ENCODE results near the gene CCNB1.

DNA sequence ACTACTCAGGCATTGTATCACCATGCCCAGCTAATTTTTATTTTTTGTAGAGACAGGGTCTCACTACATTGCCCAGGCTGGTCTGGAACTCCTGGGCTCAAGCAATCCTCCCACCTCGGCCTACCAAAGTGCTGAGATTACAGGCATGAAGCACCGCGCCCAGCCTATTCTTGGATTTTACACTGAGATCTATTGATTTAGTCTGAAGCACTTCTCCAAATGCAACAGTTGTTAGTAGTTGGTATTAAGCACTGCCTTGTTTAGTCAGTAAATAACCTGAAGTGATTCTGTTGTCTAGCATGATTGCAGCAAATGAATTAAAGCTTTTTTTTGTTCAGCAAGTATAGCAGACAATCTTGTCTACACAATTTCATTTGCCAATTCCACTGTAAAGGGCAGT is 8.9 kb upstream of the CCNB1 start:
- TF ChIP-seq, protein P1, sequence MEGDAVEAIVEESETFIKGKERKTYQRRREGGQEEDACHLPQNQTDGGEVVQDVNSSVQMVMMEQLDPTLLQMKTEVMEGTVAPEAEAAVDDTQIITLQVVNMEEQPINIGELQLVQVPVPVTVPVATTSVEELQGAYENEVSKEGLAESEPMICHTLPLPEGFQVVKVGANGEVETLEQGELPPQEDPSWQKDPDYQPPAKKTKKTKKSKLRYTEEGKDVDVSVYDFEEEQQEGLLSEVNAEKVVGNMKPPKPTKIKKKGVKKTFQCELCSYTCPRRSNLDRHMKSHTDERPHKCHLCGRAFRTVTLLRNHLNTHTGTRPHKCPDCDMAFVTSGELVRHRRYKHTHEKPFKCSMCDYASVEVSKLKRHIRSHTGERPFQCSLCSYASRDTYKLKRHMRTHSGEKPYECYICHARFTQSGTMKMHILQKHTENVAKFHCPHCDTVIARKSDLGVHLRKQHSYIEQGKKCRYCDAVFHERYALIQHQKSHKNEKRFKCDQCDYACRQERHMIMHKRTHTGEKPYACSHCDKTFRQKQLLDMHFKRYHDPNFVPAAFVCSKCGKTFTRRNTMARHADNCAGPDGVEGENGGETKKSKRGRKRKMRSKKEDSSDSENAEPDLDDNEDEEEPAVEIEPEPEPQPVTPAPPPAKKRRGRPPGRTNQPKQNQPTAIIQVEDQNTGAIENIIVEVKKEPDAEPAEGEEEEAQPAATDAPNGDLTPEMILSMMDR (IDR thresholded peaks at IDR 0.05; ENCODE audit: insufficient read depth, low read length), result no peak
- TF ChIP-seq POLR2AphosphoS5 (IDR thresholded peaks at IDR 0.05; ENCODE audit: low read depth) (no peak), SPI1 (IDR thresholded peaks at IDR 0.05; ENCODE audit: borderline replicate concordance, low read depth) (no peak)

Measured in HL-60 (cell line).